ENCODE results near the gene POTEI.
"Not testable (repeated sequence)": the region's sequence is repeated elsewhere in the genome, so short reads cannot be mapped to it uniquely, and the experiment has no call there.

DNA sequence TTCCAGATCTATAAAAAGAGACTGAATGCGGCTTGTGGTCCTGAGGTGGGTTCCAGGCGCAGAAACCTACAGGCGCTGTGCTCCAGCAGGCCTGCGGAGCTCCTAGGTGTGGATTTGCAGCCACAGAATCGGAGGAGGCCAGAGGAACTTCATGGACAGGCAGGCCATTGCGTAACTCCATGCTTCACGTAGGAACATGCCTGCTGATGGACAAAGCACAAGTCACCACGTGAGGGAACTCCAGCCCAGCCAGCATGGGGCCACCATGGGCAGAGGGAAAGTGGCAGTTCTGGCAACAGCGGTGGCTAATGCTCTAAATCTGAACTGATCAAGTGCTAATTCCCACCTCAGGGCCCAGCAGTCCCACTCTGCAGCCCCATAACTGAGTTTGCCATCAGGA lies 29.1 kb upstream of the POTEI start:
- not testable (repeated sequence) for TF ChIP-seq CTCF, EP300 (IDR thresholded peaks at IDR 0.05)
